ENCODE data around the gene CAMK1G. TPM values are rescaled to one million over a fixed set of nuclear protein-coding genes. Genes with fewer than 3 reads are reported as not detected.

CAMK1G gene
- polyA plus RNA-seq, 1 donor from 2014 or later: 3.0 TPM

GRCh38 chr1:209560529-209560928 lies 23.0 kb upstream of the CAMK1G start:
- Histone ChIP-seq H3K9ac (ENCODE audit: low read length) (no peak overlapping the region), H3K9me3 (ENCODE audit: low read length) (no peaks in the 10 kb centered on the region), H3K4me2 (ENCODE audit: low read length) (no peak overlapping the region), H4K20me1 (ENCODE audit: insufficient read depth) (no peaks in the 10 kb centered on the region), H3K79me2 (replicated peaks; ENCODE audit: insufficient read depth, low read length) (no peaks in the 10 kb centered on the region), H2AFZ (ENCODE audit: low read depth, low read length) (no peak overlapping the region), H3K27ac (ENCODE audit: low read length) (no peak overlapping the region), H3K4me3 (ENCODE audit: low read length) (no peak overlapping the region), H3K9me2 (ENCODE audit: insufficient read depth, low read length) (no peaks in the 10 kb centered on the region), H3K36me3 (ENCODE audit: insufficient read depth, low read length) (no peaks in the 10 kb centered on the region), H3F3A (ENCODE audit: insufficient read depth, low read length, poor library complexity, severe bottlenecking) (no peaks in the 10 kb centered on the region), H3K27me3 (ENCODE audit: insufficient read depth, low read depth, low read length) (no peaks in the 10 kb centered on the region)
- TF ChIP-seq MXI1 (conservative IDR thresholded peaks at IDR 0.05; ENCODE audit: poor library complexity, severe bottlenecking): no peak
- TF ChIP-seq TAF1 (IDR thresholded peaks at IDR 0.05; ENCODE audit: low read depth): no peak
- TF ChIP-seq POLR2AphosphoS5 (IDR thresholded peaks at IDR 0.05): no peak
- TF ChIP-seq EZH2 (IDR thresholded peaks at IDR 0.05; ENCODE audit: borderline replicate concordance, insufficient read depth, low read length, poor library complexity, severe bottlenecking): no peak
- no peak for TF ChIP-seq RAD21 (conservative IDR thresholded peaks at IDR 0.05)
- no peak for TF ChIP-seq CTCF (IDR thresholded peaks at IDR 0.05; ENCODE audit: poor library complexity, severe bottlenecking)
- TF ChIP-seq SMC3 (conservative IDR thresholded peaks at IDR 0.05; ENCODE audit: poor library complexity): no peak
- no peak for TF ChIP-seq REST (IDR thresholded peaks at IDR 0.05; ENCODE audit: borderline replicate concordance)
- no peak for TF ChIP-seq EP300 (conservative IDR thresholded peaks at IDR 0.05; ENCODE audit: poor library complexity, severe bottlenecking)

GRCh38 chr1:209560952-209561351 lies 22.6 kb upstream of the CAMK1G start:
- Histone ChIP-seq H4K20me1 (ENCODE audit: insufficient read depth) (no peaks in the 10 kb centered on the region), H3F3A (ENCODE audit: insufficient read depth, low read length, poor library complexity, severe bottlenecking) (no peaks in the 10 kb centered on the region), H3K9ac (ENCODE audit: low read length) (no peak overlapping the region), H3K27me3 (ENCODE audit: insufficient read depth, low read depth, low read length) (no peaks in the 10 kb centered on the region), H2AFZ (ENCODE audit: low read depth, low read length) (no peak overlapping the region), H3K9me2 (ENCODE audit: insufficient read depth, low read length) (no peaks in the 10 kb centered on the region), H3K4me3 (ENCODE audit: low read length) (no peak overlapping the region), H3K79me2 (replicated peaks; ENCODE audit: insufficient read depth, low read length) (no peaks in the 10 kb centered on the region), H3K9me3 (ENCODE audit: low read length) (no peaks in the 10 kb centered on the region), H3K4me2 (ENCODE audit: low read length) (no peak overlapping the region), H3K27ac (ENCODE audit: low read length) (no peak overlapping the region), H3K36me3 (ENCODE audit: insufficient read depth, low read length) (no peaks in the 10 kb centered on the region)
- no peak for TF ChIP-seq TAF1 (IDR thresholded peaks at IDR 0.05; ENCODE audit: low read depth)
- no peak for TF ChIP-seq EP300 (conservative IDR thresholded peaks at IDR 0.05; ENCODE audit: poor library complexity, severe bottlenecking)
- no peak for TF ChIP-seq EZH2 (IDR thresholded peaks at IDR 0.05; ENCODE audit: borderline replicate concordance, insufficient read depth, low read length, poor library complexity, severe bottlenecking)
- no peak for TF ChIP-seq RAD21 (conservative IDR thresholded peaks at IDR 0.05)
- no peak for TF ChIP-seq CTCF (IDR thresholded peaks at IDR 0.05; ENCODE audit: poor library complexity, severe bottlenecking)
- TF ChIP-seq POLR2AphosphoS5 (IDR thresholded peaks at IDR 0.05): no peak
- no peak for TF ChIP-seq MXI1 (conservative IDR thresholded peaks at IDR 0.05; ENCODE audit: poor library complexity, severe bottlenecking)
- TF ChIP-seq REST (IDR thresholded peaks at IDR 0.05; ENCODE audit: borderline replicate concordance): no peak
